ENCODE data around the gene NXPH2. TPM values are rescaled to one million over a fixed set of nuclear protein-coding genes. Genes with fewer than 3 reads are reported as not detected.

Gene NXPH2
- total RNA-seq, 6 experiments from 2014 or later: not detected

- H3K36me3 Mint-ChIP-seq (ENCODE audit: low read depth): no peaks in the 10 kb centered on the region
- no peaks in the 10 kb centered on the region; the same call in 1 of the 2 replicates for H3K9me3 Mint-ChIP-seq
- TF ChIP-seq, protein P1, sequence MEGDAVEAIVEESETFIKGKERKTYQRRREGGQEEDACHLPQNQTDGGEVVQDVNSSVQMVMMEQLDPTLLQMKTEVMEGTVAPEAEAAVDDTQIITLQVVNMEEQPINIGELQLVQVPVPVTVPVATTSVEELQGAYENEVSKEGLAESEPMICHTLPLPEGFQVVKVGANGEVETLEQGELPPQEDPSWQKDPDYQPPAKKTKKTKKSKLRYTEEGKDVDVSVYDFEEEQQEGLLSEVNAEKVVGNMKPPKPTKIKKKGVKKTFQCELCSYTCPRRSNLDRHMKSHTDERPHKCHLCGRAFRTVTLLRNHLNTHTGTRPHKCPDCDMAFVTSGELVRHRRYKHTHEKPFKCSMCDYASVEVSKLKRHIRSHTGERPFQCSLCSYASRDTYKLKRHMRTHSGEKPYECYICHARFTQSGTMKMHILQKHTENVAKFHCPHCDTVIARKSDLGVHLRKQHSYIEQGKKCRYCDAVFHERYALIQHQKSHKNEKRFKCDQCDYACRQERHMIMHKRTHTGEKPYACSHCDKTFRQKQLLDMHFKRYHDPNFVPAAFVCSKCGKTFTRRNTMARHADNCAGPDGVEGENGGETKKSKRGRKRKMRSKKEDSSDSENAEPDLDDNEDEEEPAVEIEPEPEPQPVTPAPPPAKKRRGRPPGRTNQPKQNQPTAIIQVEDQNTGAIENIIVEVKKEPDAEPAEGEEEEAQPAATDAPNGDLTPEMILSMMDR (IDR thresholded peaks at IDR 0.05): no peak
- H3K27me3 Mint-ChIP-seq (ENCODE audit: insufficient read depth): no peaks in the 10 kb centered on the region
- H3K4me3 Mint-ChIP-seq: no peak overlapping the region
- no peaks in the 10 kb centered on the region for H3K4me1 Mint-ChIP-seq (ENCODE audit: low read depth)
- no peak overlapping the region for H3K27ac Mint-ChIP-seq
- DNase-seq: no peak
Observed at GRCh38 chr2:138718405-138718804, 61.8 kb downstream of the NXPH2 start.

- no peak overlapping the region for H3K4me3 Mint-ChIP-seq
- H3K27me3 Mint-ChIP-seq (ENCODE audit: insufficient read depth): no peaks in the 10 kb centered on the region
- H3K36me3 Mint-ChIP-seq (ENCODE audit: low read depth): no peaks in the 10 kb centered on the region
- peaks cover 5% of the 10 kb centered on the region; the same call in 1 of the 2 replicates for H3K9me3 Mint-ChIP-seq
- TF ChIP-seq, protein P1 (IDR thresholded peaks at IDR 0.05): no peak
- H3K4me1 Mint-ChIP-seq (ENCODE audit: low read depth): peaks cover 12% of the 10 kb centered on the region; the same call in 1 of the 2 replicates
- no peak overlapping the region for H3K27ac Mint-ChIP-seq
- DNase-seq: no peak
Observed at GRCh38 chr2:138716183-138716582, 64.0 kb downstream of the NXPH2 start.

GRCh38 chr2:138713504-138713903 is 66.7 kb downstream of the NXPH2 start:
- H3K27me3 Mint-ChIP-seq (ENCODE audit: insufficient read depth): no peaks in the 10 kb centered on the region
- no peak overlapping the region for H3K4me3 Mint-ChIP-seq
- no peaks in the 10 kb centered on the region for H3K36me3 Mint-ChIP-seq (ENCODE audit: low read depth)
- peaks cover 5% of the 10 kb centered on the region; the same call in 1 of the 2 replicates for H3K9me3 Mint-ChIP-seq
- TF ChIP-seq, protein P1 (IDR thresholded peaks at IDR 0.05): no peak
- no peak overlapping the region for H3K27ac Mint-ChIP-seq
- no peak for DNase-seq
- H3K4me1 Mint-ChIP-seq (ENCODE audit: low read depth): peaks cover 17% of the 10 kb centered on the region; the same call in 1 of the 2 replicates

- TF ChIP-seq, protein P1 (IDR thresholded peaks at IDR 0.05): no peak
- Mint-ChIP-seq H3K36me3 (ENCODE audit: low read depth) (no peaks in the 10 kb centered on the region), H3K4me3 (no peak overlapping the region), H3K4me1 (ENCODE audit: low read depth) (peaks cover 21% of the 10 kb centered on the region; the same call in 1 of the 2 replicates), H3K27me3 (ENCODE audit: insufficient read depth) (no peaks in the 10 kb centered on the region), H3K9me3 (peaks cover 5% of the 10 kb centered on the region; the same call in 1 of the 2 replicates), H3K27ac (no peak overlapping the region)
- no peak for DNase-seq
Observed at GRCh38 chr2:138713069-138713496, 67.1 kb downstream of the NXPH2 start.

GRCh38 chr2:138712212-138712979 is 67.8 kb downstream of the NXPH2 start:
- peaks cover 5% of the 10 kb centered on the region; the same call in 1 of the 2 replicates for H3K9me3 Mint-ChIP-seq
- H3K4me3 Mint-ChIP-seq: no peak overlapping the region
- H3K27ac Mint-ChIP-seq: no peak overlapping the region; the same call in 1 of the 2 replicates
- TF ChIP-seq, protein P1 (IDR thresholded peaks at IDR 0.05): no peak
- no peaks in the 10 kb centered on the region for H3K36me3 Mint-ChIP-seq (ENCODE audit: low read depth)
- H3K4me1 Mint-ChIP-seq (ENCODE audit: low read depth): peaks cover 28% of the 10 kb centered on the region
- peak; percentile 3 for DNase-seq
- H3K27me3 Mint-ChIP-seq (ENCODE audit: insufficient read depth): no peaks in the 10 kb centered on the region
